Medulla oblongata (tissue), 1 donor: Measurements from ENCODE around the gene PPP2R5C.
A peak's percentile ranks its signal among the peaks of the same experiment; 100 is the strongest.
"Not testable (repeated sequence)": the region's sequence is repeated elsewhere in the genome, so short reads cannot be mapped to it uniquely, and the experiment has no call there.

Source experiments
- DNase-seq: peaks from one replicate; pipeline ENCODE4 v3.0.0-alpha.2; 2015; ENCODE audit errors: extremely low spot score

PPP2R5C gene

DNA sequence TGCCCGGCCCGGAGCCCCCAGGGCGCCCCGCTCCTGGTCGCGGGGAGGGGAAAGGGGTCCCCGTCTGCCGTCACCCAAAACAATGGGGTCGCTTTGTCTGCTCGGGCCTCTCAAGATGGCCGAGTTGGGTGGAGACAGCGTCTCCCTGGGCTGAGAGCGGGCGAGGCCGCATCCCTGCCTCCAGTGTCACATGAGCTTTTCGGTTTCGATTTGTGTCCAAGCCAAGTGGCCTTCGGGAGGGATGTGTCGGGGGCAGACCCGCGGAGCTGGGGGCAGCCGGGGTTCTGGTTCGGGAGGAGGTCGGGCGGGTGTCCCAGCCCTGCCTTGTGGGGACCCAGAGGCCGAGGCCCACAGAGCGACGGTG lies 203.7 kb downstream of the PPP2R5C start:
- peak; percentile 87 for DNase-seq

DNA sequence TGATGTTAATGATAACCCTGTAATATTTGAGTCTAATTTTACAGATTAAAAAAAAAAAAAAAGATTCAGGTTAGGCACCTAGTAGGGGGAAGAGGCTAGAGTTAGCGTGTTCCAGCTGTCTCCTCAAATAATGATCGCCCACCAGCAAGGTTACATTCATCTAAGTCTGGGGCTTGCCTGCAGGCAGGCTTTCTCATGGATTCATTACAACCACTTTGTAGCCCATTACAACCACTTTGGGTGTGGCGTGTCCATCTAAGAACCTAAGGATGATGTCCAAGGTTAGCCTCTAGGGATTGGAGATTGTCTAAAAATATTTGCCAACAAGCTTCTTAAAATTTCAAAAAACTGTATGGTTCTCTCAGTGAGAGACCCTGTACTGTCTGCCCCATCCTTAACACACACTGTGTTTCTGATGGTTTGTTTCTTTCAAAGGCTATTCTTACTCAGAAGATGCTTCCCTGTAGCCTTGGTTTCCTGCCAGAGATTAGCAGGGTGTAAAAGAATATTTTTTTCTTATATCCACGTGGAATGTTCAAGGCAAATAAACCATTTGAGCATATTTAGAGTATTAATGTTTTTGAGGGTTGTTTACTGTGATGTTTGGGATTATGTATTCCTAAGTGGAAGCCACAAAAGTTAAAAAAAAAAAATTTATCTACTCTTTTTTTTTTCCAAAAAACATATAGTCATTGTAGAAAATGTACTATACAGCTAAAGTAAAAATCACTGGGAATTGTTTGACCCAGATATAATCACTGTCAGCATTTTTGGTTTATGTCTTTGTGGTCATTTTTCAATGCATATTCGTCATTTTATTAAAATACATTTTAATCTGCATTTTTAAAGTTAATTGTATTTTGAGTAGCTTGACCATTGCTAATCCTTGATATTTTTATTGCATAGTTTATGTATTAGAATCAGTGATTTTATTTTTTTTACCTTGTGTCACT lies 204.5 kb downstream of the PPP2R5C start:
- peak; percentile 33 for DNase-seq

DNA sequence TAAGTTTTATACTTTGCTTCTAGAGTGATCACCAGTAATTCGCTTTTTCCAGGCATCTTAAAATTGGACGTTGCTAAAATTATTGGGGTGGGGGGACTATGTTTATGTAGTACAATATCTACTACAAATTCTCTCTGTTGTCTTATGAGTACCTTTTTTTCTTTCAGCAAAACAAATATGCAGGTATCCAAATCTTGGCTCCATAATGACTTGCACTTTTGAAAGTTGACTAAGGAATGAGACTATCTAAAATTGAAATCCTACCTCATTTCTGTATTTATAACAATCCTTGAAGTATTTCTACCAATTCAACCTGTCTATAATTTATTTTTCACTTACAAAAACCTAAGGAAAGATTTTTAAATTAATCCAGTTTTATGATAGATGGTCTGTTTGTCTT lies 205.2 kb downstream of the PPP2R5C start:
- no peak for DNase-seq

GRCh38 chr14:101968186-101968585 lies 206.7 kb downstream of the PPP2R5C start:
- DNase-seq: no peak

DNA sequence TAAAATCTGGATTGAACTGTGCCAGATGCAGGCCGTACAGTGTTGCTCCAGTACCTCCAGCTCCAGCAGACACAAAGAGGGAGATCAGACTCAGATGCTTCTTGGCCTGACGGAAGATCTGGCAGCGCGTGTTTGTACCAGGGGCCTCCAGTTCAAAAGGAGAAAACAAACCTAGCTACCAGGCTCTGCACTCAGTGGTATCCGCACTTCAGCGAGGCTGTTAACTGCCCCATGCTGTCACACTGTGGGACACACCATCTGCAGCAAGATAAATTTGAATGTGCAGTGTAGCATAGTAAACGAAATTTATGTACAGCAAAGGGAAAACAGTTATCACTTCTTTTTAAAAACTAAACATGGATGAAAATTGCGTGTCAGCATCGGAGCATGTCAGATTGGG lies 208.0 kb downstream of the PPP2R5C start:
- no peak for DNase-seq

DNA sequence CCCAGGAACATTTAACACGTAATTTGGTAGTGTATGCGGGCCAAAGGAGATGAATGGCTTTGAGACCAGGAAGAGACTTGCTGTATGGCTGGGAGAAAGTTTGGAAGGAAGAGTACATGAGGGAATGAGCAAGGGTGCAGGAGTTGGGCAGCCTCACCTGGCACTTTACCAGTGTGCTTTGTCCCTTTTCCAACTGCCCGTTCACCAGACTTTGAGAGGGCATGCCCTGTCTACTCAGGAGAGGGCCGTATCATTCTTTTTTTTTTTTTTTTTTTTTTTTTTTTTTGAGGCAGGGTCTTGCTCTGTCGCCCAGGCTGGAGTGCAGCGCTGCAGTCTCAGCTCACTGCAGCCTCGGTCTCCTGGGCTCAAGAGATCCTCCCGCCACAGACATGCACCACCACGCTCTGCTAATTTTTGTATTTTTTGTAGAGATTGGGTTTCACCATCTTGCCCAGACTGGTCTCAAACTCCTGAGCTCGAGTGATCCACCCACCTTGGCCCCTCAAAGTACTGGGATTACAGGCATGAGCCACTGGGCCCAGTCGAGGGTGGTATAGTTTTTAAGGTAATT lies 209.4 kb downstream of the PPP2R5C start:
- DNase-seq: no peak

- DNase-seq: not testable (repeated sequence)
Observed at GRCh38 chr14:101971458-101971857, 209.9 kb downstream of the PPP2R5C start.

DNA sequence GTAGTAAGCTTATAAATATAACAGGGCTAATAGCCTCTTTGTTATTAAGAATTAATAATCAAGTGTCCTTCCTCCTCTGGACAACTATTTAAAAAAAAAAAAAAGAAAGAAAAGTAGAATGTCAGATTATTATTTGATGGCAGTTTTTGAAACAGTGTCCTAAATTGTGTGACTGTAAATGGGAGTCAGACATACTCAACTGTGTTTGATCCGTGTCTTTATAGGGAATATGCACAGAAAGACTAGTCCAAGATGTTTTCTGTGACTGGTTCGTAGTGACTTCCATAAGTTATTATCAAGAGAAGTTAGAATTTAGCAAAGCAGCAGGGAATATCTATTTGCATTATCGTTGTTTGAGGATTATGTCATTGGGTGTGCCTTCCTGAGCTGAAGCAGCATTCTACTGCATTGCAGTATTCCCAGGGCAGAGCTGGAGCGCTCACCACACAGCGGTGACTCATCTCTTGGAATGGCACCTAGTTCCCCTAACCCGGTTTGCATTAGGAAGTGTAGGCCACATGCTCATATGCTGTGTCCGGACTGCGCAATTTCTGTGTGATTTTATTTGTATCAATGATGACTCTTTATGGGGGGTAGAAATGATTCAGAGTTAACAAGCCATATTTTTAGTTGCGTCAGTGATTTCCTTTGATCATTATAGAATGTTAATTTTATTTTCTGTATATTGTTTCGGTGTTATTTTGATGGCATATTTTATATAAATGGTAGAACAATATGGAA lies 210.8 kb downstream of the PPP2R5C start:
- peak; percentile 73 for DNase-seq

DNA sequence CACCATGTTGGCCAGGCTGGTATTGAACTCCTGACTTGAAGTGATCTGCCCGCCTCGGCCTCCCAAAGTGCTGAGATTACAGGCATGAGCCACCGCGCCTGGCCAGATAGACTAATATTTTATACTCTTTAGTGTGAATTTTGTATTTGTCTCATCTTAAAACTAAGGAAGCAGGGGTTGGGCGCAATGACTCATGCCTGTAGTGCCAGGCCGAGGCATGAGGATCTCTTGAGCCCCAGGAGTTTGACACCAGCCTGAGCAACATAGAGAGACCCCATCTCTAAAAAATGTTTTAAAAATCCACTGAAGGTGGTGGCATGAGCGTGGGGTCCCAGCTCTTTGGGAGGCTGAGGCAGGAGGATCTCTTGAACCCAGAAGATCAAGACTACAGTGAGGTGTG lies 211.8 kb downstream of the PPP2R5C start:
- no peak for DNase-seq

DNA sequence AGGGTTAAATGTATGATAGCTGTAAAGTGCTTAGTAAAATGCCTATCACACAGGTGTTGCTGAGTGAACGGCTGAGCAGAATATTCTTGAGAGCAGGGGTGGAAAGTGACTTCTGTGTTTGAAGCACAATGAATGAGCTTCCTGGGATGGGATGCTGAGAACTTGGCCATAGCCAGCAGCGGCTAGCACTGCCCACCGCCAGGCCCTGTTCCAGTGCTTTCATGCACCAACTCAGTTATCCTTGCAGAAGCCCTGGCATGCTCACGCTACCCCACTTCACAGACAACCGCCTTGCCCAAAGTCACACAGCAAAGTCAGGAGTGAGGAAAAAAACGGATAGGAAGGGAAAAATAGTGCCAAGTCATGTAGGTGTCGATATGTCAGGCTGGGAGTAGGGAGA lies 213.7 kb downstream of the PPP2R5C start:
- no peak for DNase-seq
